Mesenchymal stem cell (in vitro differentiated cells and primary cell): ENCODE results near the gene FOXP1.

Experiments
- DNase-seq: peaks from one replicate; pipeline ENCODE4 v3.0.0-alpha.2; 2013
- H2AFZ ChIP-seq: one replicate; pipeline ENCODE4 v1.6.1; 2013; ENCODE audit warnings: low read depth, mild to moderate bottlenecking, control low read depth, inconsistent platforms, low read length, moderate library complexity
- H2AK5ac ChIP-seq: 2 replicates; pipeline ENCODE4 v1.6.1; 2013; ENCODE audit warnings: low read length, moderate library complexity, mild to moderate bottlenecking, inconsistent platforms; ENCODE audit not compliant: severe bottlenecking
- H2BK120ac ChIP-seq: one replicate; pipeline ENCODE4 v1.6.1; 2013; ENCODE audit warnings: low read depth, mild to moderate bottlenecking, inconsistent platforms, low read length, moderate library complexity
- H2BK12ac ChIP-seq, 2 experiments: one replicate each; pipeline ENCODE4 v1.6.1; 2013; ENCODE audit warnings: inconsistent platforms in 2 of 2, low read length in 2 of 2, mild to moderate bottlenecking in 2 of 2, moderate library complexity in 2 of 2, control low read depth in 1 of 2
- H2BK15ac ChIP-seq: one replicate; pipeline ENCODE4 v1.6.1; 2013; ENCODE audit warnings: mild to moderate bottlenecking, low read depth, inconsistent platforms; ENCODE audit not compliant: poor library complexity, severe bottlenecking
- H2BK5ac ChIP-seq: 2 replicates; pipeline ENCODE4 v1.6.1; 2013; ENCODE audit warnings: low read depth, mild to moderate bottlenecking, low read length, control low read depth, inconsistent platforms; ENCODE audit not compliant: poor library complexity, severe bottlenecking
- H3K14ac ChIP-seq, 2 experiments: one replicate each; pipeline ENCODE4 v1.6.1; 2013; ENCODE audit warnings: inconsistent platforms in 2 of 2, low read length in 2 of 2, control low read depth in 1 of 2, mild to moderate bottlenecking in 1 of 2, moderate library complexity in 1 of 2
- H3K18ac ChIP-seq, 2 experiments: one replicate each; pipeline ENCODE4 v1.6.1; 2013; ENCODE audit warnings: inconsistent platforms in 2 of 2, low read length in 2 of 2, control low read depth in 1 of 2, low read depth in 1 of 2, mild to moderate bottlenecking in 1 of 2
- H3K23ac ChIP-seq, 2 experiments: one replicate each; pipeline ENCODE4 v1.6.1; 2013; ENCODE audit warnings: inconsistent platforms in 2 of 2, low read length in 2 of 2, mild to moderate bottlenecking in 2 of 2, moderate library complexity in 2 of 2, control low read depth in 1 of 2
- H3K27ac ChIP-seq: 2 replicates; pipeline ENCODE4 v1.5.1; 2013; ENCODE audit warnings: mild to moderate bottlenecking, moderate library complexity, low read length, control low read depth, inconsistent platforms; ENCODE audit not compliant: poor library complexity, severe bottlenecking
- H3K27me3 ChIP-seq, 2 experiments: 2 replicates each; pipeline versions ENCODE4 v1.6.1 to v1.7.0; 2013; ENCODE audit warnings: low read length in 2 of 2, mild to moderate bottlenecking in 2 of 2, moderate library complexity in 2 of 2, control low read depth in 1 of 2, inconsistent platforms in 1 of 2; ENCODE audit not compliant: control insufficient read depth in 1 of 2, insufficient read depth in 1 of 2
- H3K36me3 ChIP-seq, 2 experiments: 2 replicates each; pipeline versions ENCODE4 v1.6.1 to v1.7.0; 2013; ENCODE audit warnings: low read length in 2 of 2, control low read depth in 1 of 2, inconsistent platforms in 1 of 2, low read depth in 1 of 2, mild to moderate bottlenecking in 1 of 2; ENCODE audit not compliant: insufficient read depth in 2 of 2, control insufficient read depth in 1 of 2
- H3K4ac ChIP-seq, 2 experiments: one replicate each; pipeline ENCODE4 v1.6.1; 2013; ENCODE audit warnings: inconsistent platforms in 2 of 2, low read length in 2 of 2, mild to moderate bottlenecking in 2 of 2, moderate library complexity in 2 of 2, control low read depth in 1 of 2, low read depth in 1 of 2
- H3K4me1 ChIP-seq: 2 replicates; pipeline ENCODE4 v1.6.1; 2013; ENCODE audit warnings: low read depth, low read length, control low read depth; ENCODE audit not compliant: control insufficient read depth, insufficient read depth
- H3K4me2 ChIP-seq: 2 replicates; pipeline ENCODE4 v1.6.1; 2013; ENCODE audit warnings: low read length, mild to moderate bottlenecking, inconsistent platforms; ENCODE audit not compliant: poor library complexity, severe bottlenecking
- H3K4me3 ChIP-seq, 2 experiments: 2 replicates each; pipeline versions ENCODE4 v1.5.1 to v1.7.0; 2013; ENCODE audit warnings: low read length in 2 of 2, mild to moderate bottlenecking in 2 of 2, control low read depth in 1 of 2, low read depth in 1 of 2; ENCODE audit not compliant: insufficient read depth in 1 of 2
- H3K79me1 ChIP-seq: replicated peaks from 2 replicates; pipeline ENCODE4 v1.6.1; 2013; ENCODE audit warnings: mild to moderate bottlenecking, control low read depth, low read length, inconsistent platforms; ENCODE audit not compliant: poor library complexity, severe bottlenecking
- H3K9ac ChIP-seq: 2 replicates; pipeline ENCODE4 v1.7.0; 2013; ENCODE audit warnings: mild to moderate bottlenecking, low read length, moderate library complexity
- H3K9me3 ChIP-seq: 2 replicates; pipeline ENCODE4 v1.7.0; 2013; ENCODE audit warnings: mild to moderate bottlenecking, low read length; ENCODE audit not compliant: control insufficient read depth
- H4K8ac ChIP-seq: one replicate; pipeline ENCODE4 v1.6.1; 2013; ENCODE audit warnings: inconsistent platforms, mild to moderate bottlenecking, low read length, moderate library complexity
- H4K91ac ChIP-seq: one replicate; pipeline ENCODE4 v1.6.1; 2013; ENCODE audit warnings: mild to moderate bottlenecking, low read length, inconsistent platforms
- WGBS: methylation state at CpG from one replicate; pipeline ENCODE4 v1.1.7; 2013; ENCODE audit warnings: mixed read lengths; 5-methylcytosine and 5-hydroxymethylcytosine counted together

FOXP1 gene

GRCh38 chr3:71549951-71550350 is 33.6 kb downstream of the FOXP1 start:
- no peak overlapping the region for H2AFZ ChIP-seq
- no peak for DNase-seq

GRCh38 chr3:71548705-71549384 is 34.7 kb downstream of the FOXP1 start:
- Histone ChIP-seq H3K23ac (no peak overlapping the region), H2BK12ac (no peak overlapping the region), H3K36me3 (peaks cover 0 to 7% of the 10 kb centered on the region in 2 experiments), H2BK120ac (no peak overlapping the region), H3K27ac (peak overlapping the region; percentile 87), H3K4ac (no peak overlapping the region), H3K4me3 (no peak overlapping the region), H3K18ac (no peak overlapping the region), H3K9me3 (no peaks in the 10 kb centered on the region), H4K8ac (no peak overlapping the region), H2BK5ac (no peak overlapping the region), H2AFZ (no peak overlapping the region), H3K9ac (no peak overlapping the region), H4K91ac (no peak overlapping the region), H3K4me1 (peaks cover 14% of the 10 kb centered on the region), H2AK5ac (peak overlapping the region; percentile 71), H2BK15ac (no peak overlapping the region), H3K4me2 (no peak overlapping the region), H3K27me3 (no peaks in the 10 kb centered on the region), H3K14ac (no peak overlapping the region), H3K79me1 (peaks cover 10% of the 10 kb centered on the region)
- 91% methylated on average over 3 of the region's 4 CpGs for WGBS
- no peak for DNase-seq

More at GRCh38 chr3:71549951-71550350, 33.6 kb downstream of the FOXP1 start:
- no peak overlapping the region for H2BK5ac ChIP-seq
- H2BK15ac ChIP-seq = no peak overlapping the region
- H4K91ac ChIP-seq = no peak overlapping the region
- no peaks in the 10 kb centered on the region for H3K27me3 ChIP-seq
- peaks cover 16% of the 10 kb centered on the region for H3K4me1 ChIP-seq
- H3K9me3 ChIP-seq = no peaks in the 10 kb centered on the region
- 93% methylated on average over 7 of the region's 7 CpGs for whole genome bisulfite sequencing
- H3K27ac ChIP-seq = peak overlapping the region; percentile 75
- H3K23ac ChIP-seq = no peak overlapping the region
- no peak overlapping the region for H3K4ac ChIP-seq
- H2AK5ac ChIP-seq = peak overlapping the region; percentile 99
- H4K8ac ChIP-seq = no peak overlapping the region
- H3K18ac ChIP-seq = no peak overlapping the region
- peaks cover 10% of the 10 kb centered on the region for H3K79me1 ChIP-seq
- no peak overlapping the region for H3K4me2 ChIP-seq
- H2BK120ac ChIP-seq = no peak overlapping the region
- peaks cover 0 to 7% of the 10 kb centered on the region in 2 experiments for H3K36me3 ChIP-seq
- no peak overlapping the region for H3K4me3 ChIP-seq
- peak overlapping the region in 1 of 2 experiments; percentile 24 for H2BK12ac ChIP-seq
- H3K14ac ChIP-seq = no peak overlapping the region
- no peak overlapping the region for H3K9ac ChIP-seq

GRCh38 chr3:71547249-71548198 is 36.0 kb downstream of the FOXP1 start:
- no peak overlapping the region for H3K23ac ChIP-seq
- no peak overlapping the region for H4K8ac ChIP-seq
- H3K27me3 ChIP-seq = no peaks in the 10 kb centered on the region
- no peak overlapping the region for H2AFZ ChIP-seq
- H2BK12ac ChIP-seq = no peak overlapping the region
- no peaks in the 10 kb centered on the region for H3K9me3 ChIP-seq
- no peak overlapping the region for H3K18ac ChIP-seq
- H3K4me1 ChIP-seq = peaks cover 23% of the 10 kb centered on the region
- peak; percentile 35 for DNase-seq
- H3K14ac ChIP-seq = no peak overlapping the region
- H3K4ac ChIP-seq = peak overlapping the region in 1 of 2 experiments; percentile 24
- no peak overlapping the region for H4K91ac ChIP-seq
- H2BK5ac ChIP-seq = no peak overlapping the region
- H3K79me1 ChIP-seq = peaks cover 10% of the 10 kb centered on the region
- H2AK5ac ChIP-seq = peak overlapping the region; percentile 51
- H3K27ac ChIP-seq = no peak overlapping the region
- no peak overlapping the region for H3K4me2 ChIP-seq
- H3K36me3 ChIP-seq = peaks cover 0 to 15% of the 10 kb centered on the region in 2 experiments
- H2BK120ac ChIP-seq = no peak overlapping the region
- H2BK15ac ChIP-seq = no peak overlapping the region
- no peak overlapping the region for H3K9ac ChIP-seq
- WGBS = 64% methylated on average over 4 of the region's 4 CpGs
- H3K4me3 ChIP-seq = no peak overlapping the region

- no peak overlapping the region for H2BK5ac ChIP-seq
- no peak overlapping the region for H2AK5ac ChIP-seq
- no peak overlapping the region for H3K9ac ChIP-seq
- no peaks in the 10 kb centered on the region for H3K27me3 ChIP-seq
- no peak overlapping the region for H2AFZ ChIP-seq
- H3K36me3 ChIP-seq = peaks cover 0 to 15% of the 10 kb centered on the region in 2 experiments
- H4K91ac ChIP-seq = no peak overlapping the region
- H2BK120ac ChIP-seq = no peak overlapping the region
- no peak overlapping the region for H4K8ac ChIP-seq
- 96% methylated on average over 1 of the region's 2 CpGs for WGBS
- H3K23ac ChIP-seq = no peak overlapping the region
- no peak for DNase-seq
- no peak overlapping the region for H2BK15ac ChIP-seq
- no peak overlapping the region for H3K27ac ChIP-seq
- no peak overlapping the region for H2BK12ac ChIP-seq
- peaks cover 26% of the 10 kb centered on the region for H3K4me1 ChIP-seq
- H3K9me3 ChIP-seq = no peaks in the 10 kb centered on the region
- H3K79me1 ChIP-seq = peaks cover 10% of the 10 kb centered on the region
- H3K4me2 ChIP-seq = no peak overlapping the region
- no peak overlapping the region for H3K4me3 ChIP-seq
- no peak overlapping the region for H3K14ac ChIP-seq
- no peak overlapping the region for H3K4ac ChIP-seq
- H3K18ac ChIP-seq = no peak overlapping the region
These were observed 36.7 kb downstream of the FOXP1 start for GRCh38 chr3:71546821-71547220.
